ENCODE measurements around the gene IMMT. TPM values are rescaled to one million over a fixed set of nuclear protein-coding genes. Genes with fewer than 3 reads are reported as not detected.

The IMMT gene
- total and polyA plus RNA-seq, 2 of the 8 experiments (the other 6 are each of a cell fraction or from before 2014, with no cell fraction given), result 37.7 to 103 TPM

DNA sequence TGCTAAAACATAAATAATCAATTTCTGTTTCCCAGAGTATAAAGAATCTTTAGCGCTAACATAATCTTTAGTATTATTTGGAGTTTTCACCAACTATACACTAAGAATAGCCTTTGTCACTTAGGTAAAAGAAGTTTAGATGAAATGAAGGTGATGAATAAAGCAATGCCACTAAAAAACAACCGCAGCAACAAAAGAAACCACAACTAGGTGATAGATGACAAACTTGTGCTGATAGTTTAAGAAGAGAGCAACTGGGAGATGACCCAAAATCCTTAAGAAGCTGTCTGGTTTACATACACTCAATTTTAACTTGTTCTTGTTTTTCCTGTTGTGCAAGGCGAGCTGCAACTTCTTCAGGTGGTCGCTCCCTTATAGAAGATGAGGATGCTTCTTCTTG is 24.8 kb downstream of the IMMT start (continued):
- TF ChIP-seq YY1 (IDR thresholded peaks at IDR 0.05; ENCODE audit: low read depth, low read length), result no peak
- TF ChIP-seq POU5F1 (IDR thresholded peaks at IDR 0.05; ENCODE audit: low read depth, low read length), result no peak
- TF ChIP-seq POLR2AphosphoS5 (IDR thresholded peaks at IDR 0.05; ENCODE audit: low read depth, low read length), result no peak
- no peak for TF ChIP-seq SIX5 (IDR thresholded peaks at IDR 0.05; ENCODE audit: low read depth, low read length)
- no peak for TF ChIP-seq E2F6 (IDR thresholded peaks at IDR 0.05)

Measured in H1 (cell line).